GM12878 (cell line): ENCODE measurements around the gene MGA. TPM values are rescaled to one million over a fixed set of nuclear protein-coding genes. Genes with fewer than 3 reads are reported as not detected.
A peak's percentile ranks its signal among the peaks of the same experiment; 100 is the strongest.

Experiments used
- ATAC-seq: fragments of 200-7000 bp; cut with Tn5 transposase; 3 replicates; pipeline ENCODE4 v1.9.1; 2020; ENCODE audit warnings: mild to moderate bottlenecking, moderate library complexity
- BruUV-seq: library from RNA; stranded (reverse); fragments of 400-500 nt; replicated peaks from 2 replicates; lab custom pipeline; 2021; lab: Mats Ljungman, UMichigan
- CTCF ChIA-PET: fragments of 300-600 bp; sonication (Branson Sonifier 250); formaldehyde crosslinking; extraction: SDS; loops from one replicate; lab custom pipeline; 2021; ENCODE audit warnings: inconsistent platforms; lab: Yijun Ruan, JAX
- POLR2A ChIA-PET: fragments of 350-600 bp; formaldehyde crosslinking; extraction: SDS; loops from one replicate; lab custom pipeline; 2021; ENCODE audit warnings: inconsistent platforms; lab: Charles Lee
- RAD21 ChIA-PET: fragments of 300-600 bp; sonication (Branson Sonifier 250); formaldehyde crosslinking; loops from one replicate; lab custom pipeline; 2023; ENCODE audit warnings: antibody characterized with exemption; ENCODE audit not compliant: unreplicated experiment; lab: Charles Lee
- SMC1A ChIA-PET: fragments of 300-600 bp; sonication (Branson Sonifier 250); formaldehyde crosslinking; loops from one replicate; lab custom pipeline; 2023; ENCODE audit not compliant: unreplicated experiment, uncharacterized antibody; lab: Charles Lee
- DNase-seq: peaks from one replicate; pipeline ENCODE4 v3.0.0-alpha.2; 2011; ENCODE audit warnings: low read depth, low spot score
- FAIRE-seq: peaks from 3 replicates; lab custom pipeline; 2011; peaks lifted over from hg19 to GRCh38; lab: Jason Lieb, UNC
- H2AFZ ChIP-seq: 2 replicates; pipeline ENCODE4 v1.6.0; 2011; ENCODE audit warnings: low read depth, low read length, control low read depth; ENCODE audit not compliant: control insufficient read depth
- H3K27ac ChIP-seq: 2 replicates; pipeline ENCODE4 v1.5.1; 2011; ENCODE audit warnings: control low read depth; ENCODE audit not compliant: control insufficient read depth, insufficient read depth
- H3K27me3 ChIP-seq, 2 experiments: replicated peaks in 1 of 2; 2 replicates each; pipeline versions ENCODE4 v1.6.0 to v1.6.1; 2011; ENCODE audit warnings: low read length in 1 of 2; ENCODE audit not compliant: control insufficient read depth in 2 of 2, insufficient read depth in 2 of 2
- H3K36me3 ChIP-seq, 2 experiments: 2 replicates each; pipeline ENCODE4 v1.5.1; 2011; ENCODE audit warnings: low read length in 1 of 2; ENCODE audit not compliant: control insufficient read depth in 2 of 2, insufficient read depth in 2 of 2
- H3K4me1 ChIP-seq: 2 replicates; pipeline ENCODE4 v1.6.1; 2011; ENCODE audit warnings: mild to moderate bottlenecking, low read length, moderate library complexity, mixed read lengths; ENCODE audit not compliant: control insufficient read depth, insufficient read depth
- H3K4me2 ChIP-seq: 2 replicates; pipeline ENCODE4 v1.6.0; 2011; ENCODE audit warnings: control low read depth; ENCODE audit not compliant: control insufficient read depth, insufficient read depth
- H3K4me3 ChIP-seq: fragments of 200-600 bp; sonication (generic); 2 replicates; pipeline ENCODE4 v1.5.1; 2016
- H3K79me2 ChIP-seq: 2 replicates; pipeline ENCODE4 v1.6.0; 2011; ENCODE audit warnings: low read length; ENCODE audit not compliant: control insufficient read depth, insufficient read depth
- H3K9ac ChIP-seq: 2 replicates; pipeline ENCODE4 v1.8.0; 2011; ENCODE audit warnings: low read length, control low read depth, mixed read lengths; ENCODE audit not compliant: control insufficient read depth, insufficient read depth
- H3K9me3 ChIP-seq: replicated peaks from 3 replicates; pipeline ENCODE4 v1.5.1; 2011; ENCODE audit warnings: mild to moderate bottlenecking, low read length; ENCODE audit not compliant: control insufficient read depth, insufficient read depth
- H4K20me1 ChIP-seq: 2 replicates; pipeline ENCODE4 v1.6.0; 2011; ENCODE audit not compliant: control insufficient read depth, insufficient read depth
- ATF7 ChIP-seq: fragments of 450-650 bp; IDR thresholded peaks from 2 replicates; pipeline ENCODE4 v1.6.1; 2016; ENCODE audit warnings: low read depth, mild to moderate bottlenecking
- CBX3 ChIP-seq: fragments of 200-600 bp; sonication (generic); IDR thresholded peaks from 2 replicates; pipeline ENCODE4 v1.6.1; 2016; ENCODE audit warnings: low read depth, borderline replicate concordance
- CHD4 ChIP-seq: fragments of 200-600 bp; sonication (generic); IDR thresholded peaks from 2 replicates; pipeline ENCODE4 v1.6.1; 2016; ENCODE audit warnings: mild to moderate bottlenecking
- ESRRA ChIP-seq: IDR thresholded peaks from 2 replicates; pipeline ENCODE4 v1.6.1; 2012; ENCODE audit warnings: mild to moderate bottlenecking, low read length, improper control_type of control experiment
- EZH2 ChIP-seq: IDR thresholded peaks from 2 replicates; pipeline ENCODE4 v1.6.1; 2012; ENCODE audit warnings: low read depth, mild to moderate bottlenecking, control low read depth, inconsistent platforms, low read length, borderline replicate concordance; ENCODE audit not compliant: control insufficient read depth
- FOXM1 ChIP-seq: IDR thresholded peaks from 2 replicates; pipeline ENCODE4 v1.6.1; 2012; ENCODE audit warnings: low read depth, mild to moderate bottlenecking, inconsistent platforms, low read length, moderate library complexity
- HDAC2 ChIP-seq: fragments of 200-600 bp; sonication (generic); IDR thresholded peaks from 2 replicates; pipeline ENCODE4 v1.6.1; 2017
- RELA ChIP-seq: fragments of 450-650 bp; IDR thresholded peaks from 2 replicates; pipeline ENCODE4 v1.8.0; 2014; ENCODE audit warnings: borderline replicate concordance; ENCODE audit not compliant: partially characterized antibody
- SMC3 ChIP-seq: IDR thresholded peaks from 2 replicates; pipeline ENCODE4 v1.6.1; 2011; ENCODE audit warnings: low read length, improper control_type of control experiment, borderline replicate concordance
- SP1 ChIP-seq: IDR thresholded peaks from one replicate; pipeline ENCODE4 v1.6.1; 2011; ENCODE audit warnings: low read depth, low read length
- ZNF384 ChIP-seq: IDR thresholded peaks from 2 replicates; pipeline ENCODE4 v1.6.1; 2012; ENCODE audit warnings: low read depth, mild to moderate bottlenecking, low read length, improper control_type of control experiment, borderline replicate concordance
- WGBS: methylation state at CpG from one replicate; pipeline ENCODE4 v1.1.6; 2016; ENCODE audit warnings: low lambda C conversion rate; ENCODE audit not compliant: insufficient replicate concordance, insufficient coverage; ENCODE audit errors: missing lambda C conversion rate; 5-methylcytosine and 5-hydroxymethylcytosine counted together
- in situ Hi-C: fragments of 300-500 bp; cut with MboI; formaldehyde crosslinking; loops from 9 replicates; pipeline ENCODE4 v1.14.3; 2018; ENCODE audit warnings: mixed read lengths
- intact Hi-C: fragments of 100-400 bp; cut with micrococcal nuclease; formaldehyde crosslinking; loops from one replicate; pipeline ENCODE4 v1.14.2; 2022; ENCODE audit not compliant: unreplicated experiment
- polyA plus RNA-seq, 11 experiments: library from polyadenylated mRNA; depleted of rRNA in 4 of 11; unstranded in 6 of 11; stranded (reverse) in 5 of 11; fragments of >200 nt; fragmentation: Nextera tagmentation in 4 of 11; fragmentation: Illumina TruSeq in 1 of 11; extraction: Ambion mirVana in 4 of 11; extraction: Trizol in 1 of 11; gene quantifications; 1 replicate in 1 of 11; 2 replicates in 10 of 11; pipeline versions ENCODE4 v1.2.1 to v1.2.3, GENCODE V29; 2011 to 2016; ENCODE audit warnings: inconsistent platforms in 2 of 11, missing spikeins in 2 of 11, low read depth in 1 of 11
- total RNA-seq, 4 experiments: library from RNA; depleted of rRNA in 3 of 4; stranded (reverse); fragments of >200 nt in 3 of 4; fragmentation: Illumina TruSeq in 1 of 4; extraction: Trizol in 1 of 4; gene quantifications; 2 replicates each; pipeline versions ENCODE4 v1.2.1 to v1.2.3, GENCODE V29; 2013 to 2021
- TF ChIP-seq, protein P1 (sequence below): IDR thresholded peaks from 2 replicates; pipeline ENCODE4 v1.6.1; 2011; ENCODE audit warnings: borderline replicate concordance, low read depth, mild to moderate bottlenecking, moderate library complexity, low read length; ENCODE audit not compliant: insufficient read depth, poor library complexity, severe bottlenecking

MGA gene
- total and polyA plus RNA-seq, 10 of the 15 experiments (the other 5 are each of a cell fraction or from before 2014, with no cell fraction given) = 2.6 to 29.6 (median 17.0) TPM

DNA sequence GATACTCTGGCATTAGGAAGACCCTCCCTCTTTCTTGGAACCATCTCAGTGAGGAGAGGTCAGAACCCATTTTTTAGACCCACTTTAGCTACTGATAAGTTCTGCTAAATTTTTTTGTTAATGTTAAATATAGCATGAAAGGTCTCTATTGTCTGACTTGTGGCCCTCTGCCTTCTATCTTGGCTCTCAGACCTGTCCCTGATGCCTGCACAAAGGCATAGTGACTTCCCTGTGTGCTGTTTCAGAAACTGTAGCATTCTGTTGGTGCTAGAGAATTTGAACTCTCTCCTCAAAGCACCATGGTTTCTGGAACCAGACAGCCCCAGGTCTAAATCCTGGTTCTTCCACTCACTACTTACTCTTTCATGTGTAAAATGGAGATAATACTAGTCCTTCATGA lies 129.5 kb downstream of the MGA start:
- BruUV-seq = no TSS peak
- ChIA-PET CTCF (interaction anchor here (0.9 to 12.6 kb wide), 3 partner anchors 9 to 21 kb away, joined by 3 to 179 read pairs (median 6); partner anchors contain the start of gene MAPKBP1), SMC1A (interaction anchor here (1.3 to 12.8 kb wide), 5 partner anchors 10 to 180 kb away, joined by 3 to 189 read pairs (median 5); partner anchors contain the start of gene MAPKBP1)
- no peak for DNase-seq
- Histone ChIP-seq H2AFZ (no peak overlapping the region), H3K9me3 (no peaks in the 10 kb centered on the region), H3K27ac (no peak overlapping the region), H3K4me3 (no peak overlapping the region), H3K4me1 (peaks cover 29% of the 10 kb centered on the region)
- in situ Hi-C loops = no loop called here
- TF ChIP-seq EZH2 (no peak), HDAC2 (no peak)
- TF ChIP-seq, all 136 proteins: peak for 0
- Histone ChIP-seq H3K36me3 (no peaks in the 10 kb centered on the region; a peak in 1 of 4 replicates), H3K79me2 (peaks cover 23% of the 10 kb centered on the region), H3K27me3 (no peaks in the 10 kb centered on the region), H3K4me2 (no peak overlapping the region; the same call in 1 of the 2 replicates), H4K20me1 (no peaks in the 10 kb centered on the region), H3K9ac (no peak overlapping the region)
- ChIA-PET POLR2A (interaction anchor here (1.6 to 12.8 kb wide), 3 partner anchors 8 to 12 kb away, joined by 6 to 170 read pairs (median 11); partner anchors contain the start of gene MAPKBP1), RAD21 (interaction anchor here (0.7 to 12.8 kb wide), 2 partner anchors 13 to 178 kb away, joined by 3 to 169 read pairs; partner anchors contain the start of gene MAPKBP1)
- intact Hi-C loops = loop anchor here (2.0 kb wide), 1 partner anchor 15 kb away; the partner anchor contains the start of gene MAPKBP1
- FAIRE-seq (no peak), ATAC-seq (no peak)

DNA sequence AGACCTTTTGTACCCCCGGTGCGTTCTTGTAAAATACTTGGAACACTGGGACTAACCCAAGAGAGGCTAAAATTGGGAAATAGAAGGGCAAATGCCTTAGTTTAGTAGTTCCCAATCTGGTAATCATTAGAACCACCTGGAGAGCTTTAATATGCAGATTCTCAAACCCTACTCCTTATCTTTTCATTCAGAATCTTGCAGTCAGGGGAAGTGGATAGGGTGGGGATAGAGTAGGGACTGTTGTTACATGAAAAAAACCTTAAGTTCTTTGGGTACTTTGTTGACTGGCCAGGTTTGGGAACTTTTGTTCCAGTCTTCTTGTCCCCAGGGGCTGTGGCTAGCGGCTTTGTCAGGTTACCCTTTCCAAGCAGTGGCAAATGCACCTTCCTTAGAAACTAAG lies 130.0 kb downstream of the MGA start:
- H3K4me1 ChIP-seq = peaks cover 29% of the 10 kb centered on the region
- no peak for DNase-seq
- TF ChIP-seq FOXM1 = no peak
- TF ChIP-seq CHD4 = no peak
- no peak for TF ChIP-seq ATF7
- TF ChIP-seq CBX3 = no peak
- no peak for TF ChIP-seq ESRRA
- TF ChIP-seq RELA = no peak
- no peak for TF ChIP-seq SP1
- TF ChIP-seq SMC3 = no peak
- TF ChIP-seq, protein P1, sequence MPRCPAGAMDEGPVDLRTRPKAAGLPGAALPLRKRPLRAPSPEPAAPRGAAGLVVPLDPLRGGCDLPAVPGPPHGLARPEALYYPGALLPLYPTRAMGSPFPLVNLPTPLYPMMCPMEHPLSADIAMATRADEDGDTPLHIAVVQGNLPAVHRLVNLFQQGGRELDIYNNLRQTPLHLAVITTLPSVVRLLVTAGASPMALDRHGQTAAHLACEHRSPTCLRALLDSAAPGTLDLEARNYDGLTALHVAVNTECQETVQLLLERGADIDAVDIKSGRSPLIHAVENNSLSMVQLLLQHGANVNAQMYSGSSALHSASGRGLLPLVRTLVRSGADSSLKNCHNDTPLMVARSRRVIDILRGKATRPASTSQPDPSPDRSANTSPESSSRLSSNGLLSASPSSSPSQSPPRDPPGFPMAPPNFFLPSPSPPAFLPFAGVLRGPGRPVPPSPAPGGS = no peak
- TF ChIP-seq ZNF384 = no peak
- H3K79me2 ChIP-seq = peaks cover 24% of the 10 kb centered on the region
- no peak overlapping the region for H2AFZ ChIP-seq
- ChIA-PET RAD21 (interaction anchor here (12.8 kb wide), 1 partner anchor 14 kb away, joined by 169 read pairs; the partner anchor contains the start of gene MAPKBP1), POLR2A (interaction anchor here (1.6 to 12.8 kb wide), 2 partner anchors 10 to 12 kb away, joined by 6 to 170 read pairs; partner anchors contain the start of gene MAPKBP1), SMC1A (interaction anchor here (1.5 to 12.8 kb wide), 4 partner anchors 9 to 179 kb away, joined by 3 to 189 read pairs (median 6); partner anchors contain the start of gene MAPKBP1), CTCF (interaction anchor here (2.0 to 12.6 kb wide), 2 partner anchors 15 to 21 kb away, joined by 9 to 179 read pairs; partner anchors contain the start of gene MAPKBP1)
- no peak; the same call in 2 of the 3 replicates for ATAC-seq
- no peak for FAIRE-seq
- no TSS peak for BruUV-seq
- no peaks in the 10 kb centered on the region; a peak in 1 of 4 replicates for H3K36me3 ChIP-seq
- H3K9me3 ChIP-seq = no peaks in the 10 kb centered on the region
- intact Hi-C loops (loop anchor here (2.0 kb wide), 1 partner anchor 15 kb away; the partner anchor contains the start of gene MAPKBP1), in situ Hi-C loops (no loop called here)
- H3K27ac ChIP-seq = no peak overlapping the region
- 100% methylated on average over 3 of the region's 3 CpGs for WGBS
- no peaks in the 10 kb centered on the region for H4K20me1 ChIP-seq
- H3K9ac ChIP-seq = no peak overlapping the region
- H3K4me3 ChIP-seq = no peak overlapping the region
- H3K4me2 ChIP-seq = peak overlapping the region; percentile 67
- no peaks in the 10 kb centered on the region for H3K27me3 ChIP-seq
